HCT116 (cell line): Measurements from ENCODE around the gene ARHGAP29. TPM values are rescaled to one million over a fixed set of nuclear protein-coding genes. Genes with fewer than 3 reads are reported as not detected.
"Not testable (repeated sequence)": the region's sequence is repeated elsewhere in the genome, so short reads cannot be mapped to it uniquely, and the experiment has no call there.

Experiments
- ATAC-seq: fragments of 200-7000 bp; cut with Tn5 transposase; 2 replicates; pipeline ENCODE4 v1.9.1; 2020; ENCODE audit warnings: mild to moderate bottlenecking, moderate library complexity
- BruUV-seq: library from RNA; stranded (reverse); fragments of 400-500 nt; replicated peaks from 2 replicates; lab custom pipeline; 2021; lab: Mats Ljungman, UMichigan
- CTCF ChIA-PET: fragments of 300-600 bp; sonication (Branson Sonifier 250); formaldehyde crosslinking; loops from one replicate; lab custom pipeline; 2021; ENCODE audit warnings: antibody characterized with exemption; lab: Charles Lee
- POLR2A ChIA-PET: fragments of 300-600, 350-600 bp; sonication (Branson Sonifier 250); formaldehyde crosslinking; loops from one replicate; lab custom pipeline; 2021; ENCODE audit warnings: antibody characterized with exemption; lab: Charles Lee
- RAD21 ChIA-PET, 2 experiments: fragments of 300-600 bp; sonication (Branson Sonifier 250); formaldehyde crosslinking; loops; one replicate each; lab custom pipeline; 2023; ENCODE audit warnings: low total read pairs in 2 of 2; ENCODE audit not compliant: uncharacterized antibody in 2 of 2, unreplicated experiment in 2 of 2, low non-redundant PET in 1 of 2; lab: Charles Lee
- DNase-seq: peaks from one replicate; pipeline ENCODE4 v3.0.0-alpha.2; 2010; ENCODE audit warnings: low read depth, low spot score
- H2AFZ ChIP-seq: fragments of 200-600 bp; shearing (Covaris generic), sonication (generic); 2 replicates; pipeline ENCODE4 v1.6.1; 2017; ENCODE audit warnings: low read depth, mixed run types, mixed read lengths, antibody characterized with exemption, low read length; ENCODE audit not compliant: poor library complexity, severe bottlenecking
- H3K27ac ChIP-seq: 2 replicates; pipeline ENCODE4 v1.5.1; 2012; ENCODE audit warnings: low read depth, low read length
- H3K27me3 ChIP-seq: fragments of 200-600 bp; sonication (generic); 2 replicates; pipeline ENCODE4 v1.6.1; 2016; ENCODE audit warnings: mixed run types, low read length, mixed read lengths; ENCODE audit not compliant: insufficient read depth
- H3K36me3 ChIP-seq, 2 experiments: fragments of 200-500 bp in 1 of 2; fragments of 200-600 bp in 1 of 2; sonication (Bioruptor generic) in 1 of 2; sonication (generic) in 1 of 2; 2 replicates each; pipeline versions ENCODE4 v1.5.1 to v1.6.1; 2014 to 2016; ENCODE audit warnings: low read length in 2 of 2, inconsistent platforms in 1 of 2, mixed read lengths in 1 of 2, mixed run types in 1 of 2; ENCODE audit not compliant: insufficient read depth in 2 of 2, control insufficient read depth in 1 of 2
- H3K4me1 ChIP-seq, 2 experiments: fragments of 200-600 bp in 1 of 2; sonication (generic) in 1 of 2; 2 replicates each; pipeline versions ENCODE4 v1.5.1 to v1.6.1; 2012 to 2017; ENCODE audit warnings: low read length in 2 of 2, inconsistent platforms in 1 of 2, mild to moderate bottlenecking in 1 of 2, mixed read lengths in 1 of 2, mixed run types in 1 of 2, moderate library complexity in 1 of 2; ENCODE audit not compliant: insufficient read depth in 2 of 2, control insufficient read depth in 1 of 2
- H3K4me2 ChIP-seq: fragments of 200-600 bp; sonication (generic); 2 replicates; pipeline ENCODE4 v1.6.1; 2017; ENCODE audit warnings: mixed run types, low read length, mixed read lengths
- H3K4me3 ChIP-seq, 2 experiments: fragments of 200-600 bp in 1 of 2; sonication (generic) in 1 of 2; replicated peaks in 1 of 2; 2 replicates each; pipeline ENCODE4 v1.5.1; 2011 to 2016; ENCODE audit warnings: low read length in 2 of 2, control low read depth in 1 of 2, low read depth in 1 of 2, mild to moderate bottlenecking in 1 of 2, mixed read lengths in 1 of 2, mixed run types in 1 of 2
- H3K79me2 ChIP-seq: fragments of 200-600 bp; sonication (generic); 2 replicates; pipeline ENCODE4 v1.6.1; 2017; ENCODE audit warnings: mild to moderate bottlenecking, mixed run types, low read length, moderate library complexity, mixed read lengths; ENCODE audit not compliant: insufficient read depth
- H3K9ac ChIP-seq: fragments of 200-600 bp; sonication (generic); 2 replicates; pipeline ENCODE4 v1.6.1; 2016; ENCODE audit warnings: low read length, mixed read lengths
- H3K9me2 ChIP-seq: fragments of 200-600 bp; sonication (generic), shearing (Covaris generic); 2 replicates; pipeline ENCODE4 v1.6.1; 2017; ENCODE audit warnings: mixed run types, mild to moderate bottlenecking, moderate library complexity; ENCODE audit not compliant: insufficient read depth
- H3K9me3 ChIP-seq, 2 experiments: fragments of 200-500 bp in 1 of 2; fragments of 200-600 bp in 1 of 2; sonication (Bioruptor generic) in 1 of 2; sonication (generic) in 1 of 2; 2 replicates each; pipeline ENCODE4 v1.6.1; 2014 to 2017; ENCODE audit warnings: low read length in 2 of 2, mixed read lengths in 2 of 2, inconsistent platforms in 1 of 2, low read depth in 1 of 2, mild to moderate bottlenecking in 1 of 2, mixed run types in 1 of 2, moderate library complexity in 1 of 2; ENCODE audit not compliant: control insufficient read depth in 1 of 2, insufficient read depth in 1 of 2
- H4K20me1 ChIP-seq: fragments of 200-600 bp; sonication (generic), shearing (Covaris generic); 2 replicates; pipeline ENCODE4 v1.6.1; 2017; ENCODE audit warnings: mixed run types, mild to moderate bottlenecking, moderate library complexity; ENCODE audit not compliant: insufficient read depth
- CBX3 ChIP-seq: IDR thresholded peaks from 2 replicates; pipeline ENCODE4 v1.6.1; 2012; ENCODE audit warnings: low read depth
- FOSL1 ChIP-seq: IDR thresholded peaks from 2 replicates; pipeline ENCODE4 v1.6.1; 2012; ENCODE audit warnings: low read depth
- JUND ChIP-seq: IDR thresholded peaks from 2 replicates; pipeline ENCODE4 v1.6.1; 2012
- POLR2AphosphoS5 ChIP-seq: IDR thresholded peaks from 2 replicates; pipeline ENCODE4 v1.6.1; 2011; ENCODE audit warnings: mild to moderate bottlenecking, low read depth, low read length, moderate library complexity
- SP1 ChIP-seq: IDR thresholded peaks from 2 replicates; pipeline ENCODE4 v1.6.1; 2012; ENCODE audit warnings: low read depth
- intact Hi-C: fragments of 100-400 bp; cut with micrococcal nuclease; formaldehyde crosslinking; loops from 2 replicates; pipeline ENCODE4 v1.10.0; 2022
- total RNA-seq: library from RNA; stranded (reverse); gene quantifications from one replicate; pipeline ENCODE4 v1.2.1, GENCODE V29; 2021; ENCODE audit not compliant: unreplicated experiment

Gene ARHGAP29
- total RNA-seq, 1 experiment from 2014 or later, result 128 TPM

DNA sequence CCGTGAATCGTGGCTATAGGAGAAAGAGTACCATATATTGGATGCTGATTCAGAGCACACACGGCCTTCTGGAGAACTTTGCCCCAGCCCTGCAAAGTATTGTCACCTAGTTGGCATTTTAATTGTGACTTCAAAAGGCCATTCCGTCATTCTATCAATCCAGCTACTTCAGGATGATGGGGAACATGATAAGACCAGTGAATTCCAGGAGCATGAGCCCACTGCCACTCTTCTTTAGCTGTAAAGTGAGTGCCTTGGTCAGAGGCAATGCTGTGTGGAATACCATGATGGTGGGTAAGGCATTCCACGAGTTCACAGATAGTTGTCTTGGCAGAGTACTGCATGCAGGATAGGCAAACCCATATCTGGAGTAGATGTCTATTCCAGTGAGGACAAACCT lies 74.1 kb downstream of the ARHGAP29 start:
- H4K20me1 ChIP-seq, BruUV-seq, intact Hi-C loops, ATAC-seq, H2AFZ ChIP-seq, POLR2A ChIA-PET, RAD21 ChIA-PET, H3K4me3 ChIP-seq, H3K27ac ChIP-seq, H3K9ac ChIP-seq, DNase-seq, H3K36me3 ChIP-seq, H3K9me3 ChIP-seq, H3K27me3 ChIP-seq, H3K9me2 ChIP-seq, H3K79me2 ChIP-seq, CTCF ChIA-PET: not testable (repeated sequence)
- H3K4me2 ChIP-seq, result peak overlapping the region; percentile 31; the same call in 1 of the 2 replicates
- H3K4me1 ChIP-seq, result peaks cover 14 to 58% of the 10 kb centered on the region in 2 experiments

DNA sequence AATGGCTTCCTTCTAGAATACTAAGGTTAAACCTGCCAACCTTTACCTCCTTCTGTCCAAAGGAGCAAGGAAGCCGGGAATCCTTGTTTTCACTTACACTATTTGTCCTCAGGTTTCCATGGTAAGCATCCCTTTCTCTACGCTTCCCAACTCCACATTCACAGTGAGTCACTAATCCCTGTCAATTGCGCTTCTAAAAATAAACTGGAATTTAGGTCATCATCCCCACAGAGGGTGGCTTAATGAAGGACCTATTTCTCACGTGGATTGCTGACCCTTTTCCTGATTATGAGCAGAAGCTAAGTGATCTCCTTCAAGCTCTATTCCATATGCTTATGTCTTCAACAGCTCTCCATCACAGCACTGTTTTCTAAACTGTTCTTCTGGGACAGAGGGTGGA lies 76.6 kb downstream of the ARHGAP29 start:
- no TSS peak for BruUV-seq
- RAD21 ChIA-PET, result no interaction called here
- Histone ChIP-seq H3K27me3 (no peaks in the 10 kb centered on the region), H3K4me1 (peaks cover 14 to 58% of the 10 kb centered on the region in 2 experiments), H3K9ac (no peak overlapping the region), H3K9me2 (no peaks in the 10 kb centered on the region)
- POLR2A ChIA-PET, result no interaction called here
- intact Hi-C loops, result no loop called here
- TF ChIP-seq CBX3, result 0 out of 2 replicates have a peak, but pooled peaks have one; percentile 27
- TF ChIP-seq JUND, result peak; percentile 40; the same call in 1 of the 2 replicates
- TF ChIP-seq FOSL1, result 0 out of 2 replicates have a peak, but pooled peaks have one; percentile 34
- TF ChIP-seq POLR2AphosphoS5, result no peak
- 0 out of 2 replicates have a peak, but pooled peaks have one; percentile 19 for TF ChIP-seq SP1
- TF ChIP-seq, all 23 proteins: peak for 4
- DNase-seq (peak; percentile 43), ATAC-seq (peak; percentile 63)
- peak overlapping the region; percentile 14 for H2AFZ ChIP-seq
- H3K4me3 ChIP-seq, result no peak overlapping the region
- H3K4me2 ChIP-seq, result peak overlapping the region; percentile 52
- H3K27ac ChIP-seq, result no peak overlapping the region
- no peaks in the 10 kb centered on the region for H3K36me3 ChIP-seq
- CTCF ChIA-PET, result no interaction called here
- no peaks in the 10 kb centered on the region for H3K9me3 ChIP-seq
- H3K79me2 ChIP-seq, result no peaks in the 10 kb centered on the region
- H4K20me1 ChIP-seq, result no peaks in the 10 kb centered on the region
